HG02970 (cell line): ENCODE measurements around the gene POLR2J2.
"Not testable (repeated sequence)": the region's sequence is repeated elsewhere in the genome, so short reads cannot be mapped to it uniquely, and the experiment has no call there.

Experiments
- ATAC-seq: cut with Tn5 transposase; IDR thresholded peaks from one replicate; pipeline ENCODE4 v1.9.1; 2021; ENCODE audit warnings: mild to moderate bottlenecking, moderate library complexity, moderate number of reproducible peaks; ENCODE audit not compliant: unreplicated experiment, low FRiP score

The POLR2J2 gene

GRCh38 chr7:102671166-102671955 is at the start of gene POLR2J2:
POLR2J2 (minus strand) TSS chr7:102671663; CDS start chr7:102671601, 62 bp downstream.
- peak; percentile 56 for ATAC-seq

GRCh38 chr7:102718491-102718890 is 47.0 kb upstream of the POLR2J2 start:
- not testable (repeated sequence) for ATAC-seq

- peak; percentile 49 for ATAC-seq
These were observed 44.3 kb upstream of the POLR2J2 start for GRCh38 chr7:102715718-102716117.

GRCh38 chr7:102714774-102715522 is 43.5 kb upstream of the POLR2J2 start:
- ATAC-seq = not testable (repeated sequence)

GRCh38 chr7:102713691-102714080 is 42.2 kb upstream of the POLR2J2 start:
- ATAC-seq = peak; percentile 67

- ATAC-seq = peak; percentile 42
These were observed 41.7 kb upstream of the POLR2J2 start for GRCh38 chr7:102713011-102713690.

- not testable (repeated sequence) for ATAC-seq
These were observed 27.7 kb upstream of the POLR2J2 start for GRCh38 chr7:102698962-102699750.

- not testable (repeated sequence) for ATAC-seq
These were observed 26.4 kb upstream of the POLR2J2 start for GRCh38 chr7:102697642-102698512.

- not testable (repeated sequence) for ATAC-seq
These were observed 24.5 kb upstream of the POLR2J2 start for GRCh38 chr7:102696009-102696408.

- ATAC-seq = not testable (repeated sequence)
These were observed 23.6 kb upstream of the POLR2J2 start for GRCh38 chr7:102695033-102695552.

GRCh38 chr7:102694008-102694407 is 22.5 kb upstream of the POLR2J2 start:
- ATAC-seq = not testable (repeated sequence)

GRCh38 chr7:102690602-102691001 is 19.1 kb upstream of the POLR2J2 start:
- not testable (repeated sequence) for ATAC-seq

- ATAC-seq = peak; percentile 53
These were observed 18.2 kb upstream of the POLR2J2 start for GRCh38 chr7:102689436-102690282.

- ATAC-seq = not testable (repeated sequence)
These were observed 17.0 kb upstream of the POLR2J2 start for GRCh38 chr7:102688299-102689036.

GRCh38 chr7:102682560-102682959 is 11.1 kb upstream of the POLR2J2 start:
- not testable (repeated sequence) for ATAC-seq

GRCh38 chr7:102680780-102681179 is 9.3 kb upstream of the POLR2J2 start:
- not testable (repeated sequence) for ATAC-seq

- not testable (repeated sequence) for ATAC-seq
These were observed 4.1 kb upstream of the POLR2J2 start for GRCh38 chr7:102675545-102675944.
